ENCODE measurements around the gene NRG3. TPM values are rescaled to one million over a fixed set of nuclear protein-coding genes. Genes with fewer than 3 reads are reported as not detected.
"Not testable (repeated sequence)": the region's sequence is repeated elsewhere in the genome, so short reads cannot be mapped to it uniquely, and the experiment has no call there.

NRG3 gene
- total RNA-seq, 6 experiments from 2014 or later, result 0.34 to 0.99 (median 0.75) TPM

DNA sequence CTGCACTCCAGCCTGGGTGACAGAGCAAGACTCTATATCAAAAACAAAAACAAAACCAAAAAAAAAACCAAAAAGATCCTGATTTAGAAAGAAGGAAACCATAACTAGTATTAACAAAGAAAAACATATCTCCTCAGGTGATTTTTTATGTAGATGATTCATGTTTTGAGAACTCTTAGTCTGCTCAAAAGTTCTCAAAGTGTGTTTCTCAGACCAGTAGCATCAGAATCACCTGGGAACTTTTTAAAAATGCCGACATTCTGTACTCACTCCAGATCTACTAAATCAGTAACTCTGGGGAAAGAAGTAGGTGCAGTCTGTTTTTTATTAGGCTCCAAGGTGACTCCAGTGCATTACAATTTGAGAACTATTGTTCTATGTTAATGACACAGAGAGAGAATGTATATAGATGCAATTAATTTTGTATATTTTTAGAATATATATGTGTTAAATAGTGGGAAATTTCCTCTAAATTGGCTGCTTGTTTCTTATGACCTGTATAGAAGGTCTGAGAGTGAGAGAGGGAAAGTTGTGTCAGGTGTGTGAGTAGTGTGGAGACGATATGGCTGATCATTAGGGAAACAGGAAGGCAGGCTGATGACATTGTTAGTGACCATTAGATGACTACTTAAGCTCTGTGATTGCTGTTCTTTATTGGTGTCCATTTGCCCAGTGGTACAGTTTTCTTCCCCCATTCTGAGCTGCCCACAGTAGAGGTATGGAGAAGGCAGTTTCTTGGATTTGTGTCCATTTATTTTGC is 1075.0 kb downstream of the NRG3 start:
- H3K9me3 ChIP-seq, result no peaks in the 10 kb centered on the region
- H3K4me1 ChIP-seq, result no peaks in the 10 kb centered on the region
- no peak overlapping the region for H3K4me3 ChIP-seq
- 54% methylated on average over 2 of the region's 2 CpGs for WGBS (ENCODE audit: insufficient coverage, low coverage, low lambda C conversion rate, missing lambda C conversion rate)
- no peak for DNase-seq
- ATAC-seq, result no peak
- H3K27me3 ChIP-seq, result no peaks in the 10 kb centered on the region
- intact Hi-C loops (cut with DNase I), result no loop called here
- TF ChIP-seq, protein P1, sequence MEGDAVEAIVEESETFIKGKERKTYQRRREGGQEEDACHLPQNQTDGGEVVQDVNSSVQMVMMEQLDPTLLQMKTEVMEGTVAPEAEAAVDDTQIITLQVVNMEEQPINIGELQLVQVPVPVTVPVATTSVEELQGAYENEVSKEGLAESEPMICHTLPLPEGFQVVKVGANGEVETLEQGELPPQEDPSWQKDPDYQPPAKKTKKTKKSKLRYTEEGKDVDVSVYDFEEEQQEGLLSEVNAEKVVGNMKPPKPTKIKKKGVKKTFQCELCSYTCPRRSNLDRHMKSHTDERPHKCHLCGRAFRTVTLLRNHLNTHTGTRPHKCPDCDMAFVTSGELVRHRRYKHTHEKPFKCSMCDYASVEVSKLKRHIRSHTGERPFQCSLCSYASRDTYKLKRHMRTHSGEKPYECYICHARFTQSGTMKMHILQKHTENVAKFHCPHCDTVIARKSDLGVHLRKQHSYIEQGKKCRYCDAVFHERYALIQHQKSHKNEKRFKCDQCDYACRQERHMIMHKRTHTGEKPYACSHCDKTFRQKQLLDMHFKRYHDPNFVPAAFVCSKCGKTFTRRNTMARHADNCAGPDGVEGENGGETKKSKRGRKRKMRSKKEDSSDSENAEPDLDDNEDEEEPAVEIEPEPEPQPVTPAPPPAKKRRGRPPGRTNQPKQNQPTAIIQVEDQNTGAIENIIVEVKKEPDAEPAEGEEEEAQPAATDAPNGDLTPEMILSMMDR (IDR thresholded peaks at IDR 0.05), result no peak
- no peak for TF ChIP-seq POLR2A (IDR thresholded peaks at IDR 0.05)
- no peaks in the 10 kb centered on the region for H3K36me3 ChIP-seq
- no peak overlapping the region for H3K27ac ChIP-seq

- Histone ChIP-seq H3K4me1 (no peaks in the 10 kb centered on the region), H3K27ac (no peak overlapping the region), H3K36me3 (no peaks in the 10 kb centered on the region), H3K4me3 (no peak overlapping the region), H3K9me3 (no peaks in the 10 kb centered on the region), H3K27me3 (no peaks in the 10 kb centered on the region)
- 81% methylated on average over 5 of the region's 5 CpGs for WGBS (ENCODE audit: insufficient coverage, low coverage, low lambda C conversion rate, missing lambda C conversion rate)
- no peak for TF ChIP-seq POLR2A (IDR thresholded peaks at IDR 0.05)
- intact Hi-C loops (cut with DNase I), result no loop called here
- ATAC-seq (no peak), DNase-seq (no peak)
These were observed 1078.3 kb downstream of the NRG3 start for GRCh38 chr10:82953331-82953730.

- WGBS (ENCODE audit: insufficient coverage, low coverage, low lambda C conversion rate, missing lambda C conversion rate), result 53% methylated on average over 4 of the region's 4 CpGs
- H3K4me1 ChIP-seq, result no peaks in the 10 kb centered on the region
- no peak for ATAC-seq
- intact Hi-C loops (cut with DNase I), result no loop called here
- no peaks in the 10 kb centered on the region for H3K27me3 ChIP-seq
- H3K4me3 ChIP-seq, result no peak overlapping the region
- no peak for DNase-seq
- H3K9me3 ChIP-seq, result no peaks in the 10 kb centered on the region
- TF ChIP-seq, protein P1 (IDR thresholded peaks at IDR 0.05), result no peak
- TF ChIP-seq POLR2A (IDR thresholded peaks at IDR 0.05), result no peak
- H3K27ac ChIP-seq, result no peak overlapping the region
- no peaks in the 10 kb centered on the region for H3K36me3 ChIP-seq
These were observed 1078.9 kb downstream of the NRG3 start for GRCh38 chr10:82953909-82954308.

GRCh38 chr10:82960421-82961060 is 1085.5 kb downstream of the NRG3 start:
- DNase-seq; H3K36me3 ChIP-seq; H3K4me3 ChIP-seq; H3K27ac ChIP-seq; H3K27me3 ChIP-seq; ATAC-seq; H3K9me3 ChIP-seq; H3K4me1 ChIP-seq; intact Hi-C loops (cut with DNase I): not testable (repeated sequence)
- 56% methylated on average over 7 of the region's 7 CpGs for WGBS (ENCODE audit: insufficient coverage, low coverage, low lambda C conversion rate, missing lambda C conversion rate)

GRCh38 chr10:82961864-82962263 is 1086.9 kb downstream of the NRG3 start:
- no peaks in the 10 kb centered on the region for H3K36me3 ChIP-seq
- H3K9me3 ChIP-seq, result no peaks in the 10 kb centered on the region
- no peak for TF ChIP-seq POLR2A (IDR thresholded peaks at IDR 0.05)
- TF ChIP-seq, protein P1 (IDR thresholded peaks at IDR 0.05), result no peak
- 44% methylated on average over 1 of the region's 1 CpG for WGBS (ENCODE audit: insufficient coverage, low coverage, low lambda C conversion rate, missing lambda C conversion rate)
- H3K27me3 ChIP-seq, result no peaks in the 10 kb centered on the region
- H3K27ac ChIP-seq, result no peak overlapping the region
- DNase-seq, result no peak
- ATAC-seq, result no peak
- intact Hi-C loops (cut with DNase I), result no loop called here
- no peaks in the 10 kb centered on the region for H3K4me1 ChIP-seq
- H3K4me3 ChIP-seq, result no peak overlapping the region
